ENCODE data around the gene KCNK4. TPM values are rescaled to one million over a fixed set of nuclear protein-coding genes. Genes with fewer than 3 reads are reported as not detected.

Gene KCNK4
- total and polyA plus RNA-seq, 2 of the 13 experiments (the other 11 are each of a cell fraction or from before 2014, with no cell fraction given), result not detected

DNA sequence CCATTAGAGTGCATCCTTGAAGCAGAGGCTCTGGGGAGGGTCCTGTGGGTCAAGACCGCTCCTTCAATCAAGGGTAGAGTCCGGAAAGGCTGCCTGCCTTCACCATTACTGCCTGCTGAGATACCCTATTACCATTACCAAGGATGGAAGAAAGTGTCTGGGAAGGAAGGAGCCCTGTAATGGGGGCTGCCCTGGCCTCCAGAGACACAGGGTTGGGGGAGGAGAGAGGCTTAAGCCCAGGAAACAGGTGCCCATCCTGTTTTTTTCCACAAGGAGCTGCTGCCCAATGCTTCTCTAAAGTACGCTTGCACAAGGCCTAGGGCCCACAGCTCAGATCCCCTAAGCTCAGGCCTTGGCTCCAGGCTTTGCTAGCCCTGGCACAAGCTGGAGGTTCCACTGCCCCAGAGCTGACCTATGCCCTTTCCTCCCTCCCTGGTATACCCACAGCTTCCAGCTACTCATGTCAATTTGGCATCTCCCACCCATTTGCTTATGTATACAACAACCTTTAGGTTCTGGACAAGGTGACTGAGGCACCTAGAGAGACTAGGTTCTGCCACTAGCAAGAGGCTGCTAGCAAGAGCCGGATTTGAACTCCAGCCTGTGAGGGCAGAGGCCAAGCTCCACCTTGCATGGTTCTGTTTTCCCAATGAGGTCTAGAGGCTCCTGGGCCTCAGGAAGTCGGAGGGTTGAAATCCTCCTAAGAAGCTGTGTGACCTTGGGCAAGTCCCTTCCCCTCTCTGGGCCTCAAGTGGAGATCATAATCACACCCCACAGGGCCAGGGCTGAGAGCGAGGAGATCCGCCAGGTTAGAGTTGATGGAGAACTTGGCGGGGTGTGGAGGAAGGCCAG lies 41.3 kb upstream of the KCNK4 start (continued):
- TF ChIP-seq HNF4G (IDR thresholded peaks at IDR 0.05; ENCODE audit: borderline replicate concordance, low read depth, low read length) (no peak), HNF4G (CRISPR knock-in tag; IDR thresholded peaks at IDR 0.05; ENCODE audit: borderline replicate concordance, low read depth) (no peak), IKZF4 (CRISPR knock-in tag; IDR thresholded peaks at IDR 0.05; ENCODE audit: borderline replicate concordance, low read depth, not compliant biosample characterization) (no peak), U2AF2 (IDR thresholded peaks at IDR 0.05; ENCODE audit: low read depth, low read length) (no peak)
- TF ChIP-seq, protein P1, sequence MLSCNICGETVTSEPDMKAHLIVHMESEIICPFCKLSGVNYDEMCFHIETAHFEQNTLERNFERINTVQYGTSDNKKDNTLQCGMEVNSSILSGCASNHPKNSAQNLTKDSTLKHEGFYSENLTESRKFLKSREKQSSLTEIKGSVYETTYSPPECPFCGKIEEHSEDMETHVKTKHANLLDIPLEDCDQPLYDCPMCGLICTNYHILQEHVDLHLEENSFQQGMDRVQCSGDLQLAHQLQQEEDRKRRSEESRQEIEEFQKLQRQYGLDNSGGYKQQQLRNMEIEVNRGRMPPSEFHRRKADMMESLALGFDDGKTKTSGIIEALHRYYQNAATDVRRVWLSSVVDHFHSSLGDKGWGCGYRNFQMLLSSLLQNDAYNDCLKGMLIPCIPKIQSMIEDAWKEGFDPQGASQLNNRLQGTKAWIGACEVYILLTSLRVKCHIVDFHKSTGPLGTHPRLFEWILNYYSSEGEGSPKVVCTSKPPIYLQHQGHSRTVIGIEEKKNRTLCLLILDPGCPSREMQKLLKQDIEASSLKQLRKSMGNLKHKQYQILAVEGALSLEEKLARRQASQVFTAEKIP (CRISPR knock-in tag; IDR thresholded peaks at IDR 0.05; ENCODE audit: borderline replicate concordance), result no peak

DNA sequence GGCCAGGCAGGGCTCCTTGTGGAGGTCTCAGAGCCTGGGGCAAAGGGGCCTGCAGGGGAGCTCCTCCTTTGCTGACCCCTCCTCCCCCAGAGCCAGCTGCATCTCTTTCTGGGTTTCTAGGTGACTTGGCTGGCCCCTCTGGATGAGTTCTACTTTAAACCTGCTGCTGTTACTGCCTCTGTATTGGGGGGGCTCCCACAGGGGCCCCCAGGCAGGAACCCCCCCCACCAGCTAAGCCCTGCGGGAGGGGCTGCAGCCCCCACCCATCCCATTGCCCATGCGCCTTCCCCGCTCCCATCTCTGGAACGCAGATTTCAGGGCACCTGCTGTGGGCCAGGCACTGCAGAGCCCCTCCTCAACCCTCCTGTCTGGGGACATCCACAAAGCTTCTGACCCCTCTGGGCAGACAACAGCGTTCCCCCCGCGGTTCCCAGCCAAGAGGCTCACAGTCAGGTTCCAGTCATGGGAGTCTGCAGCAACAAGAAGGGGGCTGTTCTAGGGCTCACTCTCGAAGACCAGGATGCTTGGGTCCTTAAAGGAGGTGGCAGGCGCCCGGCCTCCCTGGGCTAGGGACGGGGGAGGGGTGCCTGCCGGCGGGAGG lies 40.6 kb upstream of the KCNK4 start:
- ATAC-seq, result peak; percentile 1; the same call in 2 of the 3 replicates
- no peak overlapping the region for H2AFZ ChIP-seq (ENCODE audit: low read length)
- H3K9me3 ChIP-seq (ENCODE audit: low read length), result no peaks in the 10 kb centered on the region
- H3K4me2 ChIP-seq (ENCODE audit: low read depth, low read length), result peak overlapping the region; percentile 100
- no peaks in the 10 kb centered on the region; a peak in 1 of 5 replicates for H3K27me3 ChIP-seq (ENCODE audit: control insufficient read depth in 1 of 2, insufficient read depth in 2 of 2, low read length in 2 of 2)
- no peak for DNase-seq (ENCODE audit: low spot score)
- H3K36me3 ChIP-seq (replicated peaks in 1 of 2; ENCODE audit: control insufficient read depth in 1 of 2, insufficient read depth in 2 of 2, low read length in 2 of 2), result 0 out of 5 replicates have a peak, but pooled peaks cover under 1 to 1% of the 10 kb centered on the region in 2 experiments
- POLR2A ChIA-PET, result interaction anchor here (0.9 to 2.0 kb wide), 7 partner anchors 9 to 69 kb away, joined by 3 to 14 read pairs (median 5); partner anchors contain the start of genes FKBP2 and PRDX5
- in situ Hi-C loops (cut with HindIII; ENCODE audit: extremely low pct_ligation_motif_present, low pct_unique_long_range_greater_than_20kb), result no loop called here
- no peaks in the 10 kb centered on the region for H4K20me1 ChIP-seq (ENCODE audit: insufficient read depth, low read length)
- intact Hi-C loops (cut with micrococcal nuclease; ENCODE audit: unreplicated experiment), result loop anchor here (2.0 kb wide), 2 partner anchors 18 to 60 kb away; no protein-coding TSS in a partner anchor
- H3K79me2 ChIP-seq (ENCODE audit: insufficient read depth, low read length), result peaks cover 17% of the 10 kb centered on the region
- H3K4me1 ChIP-seq (ENCODE audit: insufficient read depth, low read length), result peaks cover 51% of the 10 kb centered on the region
- no peak overlapping the region for H3K27ac ChIP-seq (ENCODE audit: extremely low read length, insufficient read depth, low read length)
- H3K9ac ChIP-seq (ENCODE audit: insufficient read depth, low read depth, low read length), result peak overlapping the region; percentile 55; the same call in 1 of the 2 replicates
- CTCF ChIA-PET (ENCODE audit: low intra/inter-chr PET ratio, low total read pairs), result no interaction called here
- H3K4me3 ChIP-seq (replicated peaks in 1 of 3; ENCODE audit: insufficient read depth in 1 of 3, low read depth in 2 of 3, low read length in 3 of 3), result peak overlapping the region; percentile 68 to 88 (median 83)
- no TSS peak for BruUV-seq (replicated peaks)
- FAIRE-seq, result no peak
- 37% methylated on average over 7 of the region's 13 CpGs for WGBS (ENCODE audit: low lambda C conversion rate)
- TF ChIP-seq ATF7-NPFF (CRISPR knock-in tag; IDR thresholded peaks at IDR 0.05; ENCODE audit: low read depth) (0 out of 2 replicates have a peak, but pooled peaks have one; percentile 44), MAFF (IDR thresholded peaks at IDR 0.05; ENCODE audit: low read depth, low read length) (no peak), TBP (CRISPR knock-in tag; IDR thresholded peaks at IDR 0.05) (no peak), EED (CRISPR knock-in tag; IDR thresholded peaks at IDR 0.05) (no peak), AGO1 (IDR thresholded peaks at IDR 0.05; ENCODE audit: low read depth, low read length, poor library complexity, severe bottlenecking) (peak; percentile 37), TOPORS (CRISPR knock-in tag; IDR thresholded peaks at IDR 0.05) (no peak), ZNF501 (CRISPR knock-in tag; IDR thresholded peaks at IDR 0.05) (0 out of 2 replicates have a peak, but pooled peaks have one; percentile 29), ZBTB7A (CRISPR knock-in tag; IDR thresholded peaks at IDR 0.05) (no peak), ZSCAN25 (CRISPR knock-in tag; IDR thresholded peaks at IDR 0.05) (0 out of 2 replicates have a peak, but pooled peaks have one; percentile 13)
- TF ChIP-seq, protein P2, sequence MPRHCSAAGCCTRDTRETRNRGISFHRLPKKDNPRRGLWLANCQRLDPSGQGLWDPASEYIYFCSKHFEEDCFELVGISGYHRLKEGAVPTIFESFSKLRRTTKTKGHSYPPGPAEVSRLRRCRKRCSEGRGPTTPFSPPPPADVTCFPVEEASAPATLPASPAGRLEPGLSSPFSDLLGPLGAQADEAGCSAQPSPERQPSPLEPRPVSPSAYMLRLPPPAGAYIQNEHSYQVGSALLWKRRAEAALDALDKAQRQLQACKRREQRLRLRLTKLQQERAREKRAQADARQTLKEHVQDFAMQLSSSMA (CRISPR knock-in tag; IDR thresholded peaks at IDR 0.05), result no peak
- TF ChIP-seq, protein P3, sequence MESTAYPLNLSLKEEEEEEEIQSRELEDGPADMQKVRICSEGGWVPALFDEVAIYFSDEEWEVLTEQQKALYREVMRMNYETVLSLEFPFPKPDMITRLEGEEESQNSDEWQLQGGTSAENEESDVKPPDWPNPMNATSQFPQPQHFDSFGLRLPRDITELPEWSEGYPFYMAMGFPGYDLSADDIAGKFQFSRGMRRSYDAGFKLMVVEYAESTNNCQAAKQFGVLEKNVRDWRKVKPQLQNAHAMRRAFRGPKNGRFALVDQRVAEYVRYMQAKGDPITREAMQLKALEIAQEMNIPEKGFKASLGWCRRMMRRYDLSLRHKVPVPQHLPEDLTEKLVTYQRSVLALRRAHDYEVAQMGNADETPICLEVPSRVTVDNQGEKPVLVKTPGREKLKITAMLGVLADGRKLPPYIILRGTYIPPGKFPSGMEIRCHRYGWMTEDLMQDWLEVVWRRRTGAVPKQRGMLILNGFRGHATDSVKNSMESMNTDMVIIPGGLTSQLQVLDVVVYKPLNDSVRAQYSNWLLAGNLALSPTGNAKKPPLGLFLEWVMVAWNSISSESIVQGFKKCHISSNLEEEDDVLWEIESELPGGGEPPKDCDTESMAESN (CRISPR knock-in tag; conservative IDR thresholded peaks at IDR 0.05), result 0 out of 2 replicates have a peak, but pooled peaks have one; percentile 28

Measured in HepG2 (cell line).